ENCODE data around the gene FBXL15. TPM values are rescaled to one million over a fixed set of nuclear protein-coding genes. Genes with fewer than 3 reads are reported as not detected.

Gene FBXL15
- total and polyA plus RNA-seq, 2 of the 13 experiments (the other 11 are each of a cell fraction or from before 2014, with no cell fraction given): 4.3 to 8.3 TPM

DNA sequence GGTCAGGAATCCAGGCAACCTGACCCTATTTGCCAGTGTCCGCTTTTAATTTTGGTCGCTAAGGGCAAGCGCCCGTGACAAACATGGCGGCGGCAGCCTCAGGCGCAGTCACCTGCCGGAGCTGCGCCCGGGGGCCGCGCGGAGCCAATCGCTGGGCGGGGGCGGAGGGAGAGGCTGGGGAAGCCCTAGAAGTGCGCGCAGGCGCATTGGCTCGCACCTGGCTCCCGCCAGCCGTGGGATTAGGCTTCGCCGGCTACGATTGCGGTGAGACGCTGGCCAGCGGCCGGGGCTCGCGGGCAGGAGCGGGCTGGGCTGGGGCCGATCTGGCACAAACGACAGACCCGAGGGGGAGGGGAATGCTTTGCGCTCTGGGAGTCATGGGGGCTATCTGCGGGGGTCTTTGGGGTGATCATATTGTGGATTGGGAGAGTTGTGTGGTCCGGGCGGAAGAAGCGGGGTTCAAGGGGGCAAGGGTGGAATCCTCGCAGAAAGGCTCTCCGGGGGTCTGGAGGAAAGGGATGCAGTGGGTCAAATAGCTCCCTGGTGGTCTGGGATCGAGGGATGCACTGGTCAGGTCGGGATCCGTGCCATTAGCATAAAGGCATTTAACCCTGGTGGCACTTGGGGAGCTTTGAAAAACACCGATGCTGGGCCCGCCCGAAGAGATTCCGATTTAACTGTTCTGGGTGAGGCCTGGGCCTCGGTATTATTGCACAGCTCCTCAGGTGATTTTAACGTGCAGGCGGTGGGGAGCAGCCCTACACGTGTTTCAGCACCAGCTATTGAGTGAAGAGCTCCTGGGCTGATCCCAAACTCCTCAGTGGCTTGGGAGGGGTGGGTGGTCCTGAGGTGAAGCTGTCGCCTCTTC, 40.8 kb downstream of the FBXL15 start (continued):
- TF ChIP-seq REPIN1 (CRISPR knock-in tag; IDR thresholded peaks at IDR 0.05; ENCODE audit: borderline replicate concordance, low read depth): peak; percentile 59; the same call in 1 of the 2 replicates
- TF ChIP-seq, protein P1, sequence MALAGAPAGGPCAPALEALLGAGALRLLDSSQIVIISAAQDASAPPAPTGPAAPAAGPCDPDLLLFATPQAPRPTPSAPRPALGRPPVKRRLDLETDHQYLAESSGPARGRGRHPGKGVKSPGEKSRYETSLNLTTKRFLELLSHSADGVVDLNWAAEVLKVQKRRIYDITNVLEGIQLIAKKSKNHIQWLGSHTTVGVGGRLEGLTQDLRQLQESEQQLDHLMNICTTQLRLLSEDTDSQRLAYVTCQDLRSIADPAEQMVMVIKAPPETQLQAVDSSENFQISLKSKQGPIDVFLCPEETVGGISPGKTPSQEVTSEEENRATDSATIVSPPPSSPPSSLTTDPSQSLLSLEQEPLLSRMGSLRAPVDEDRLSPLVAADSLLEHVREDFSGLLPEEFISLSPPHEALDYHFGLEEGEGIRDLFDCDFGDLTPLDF (CRISPR knock-in tag; IDR thresholded peaks at IDR 0.05): peak; percentile 65; the same call in 1 of the 2 replicates
- TF ChIP-seq, protein P2, sequence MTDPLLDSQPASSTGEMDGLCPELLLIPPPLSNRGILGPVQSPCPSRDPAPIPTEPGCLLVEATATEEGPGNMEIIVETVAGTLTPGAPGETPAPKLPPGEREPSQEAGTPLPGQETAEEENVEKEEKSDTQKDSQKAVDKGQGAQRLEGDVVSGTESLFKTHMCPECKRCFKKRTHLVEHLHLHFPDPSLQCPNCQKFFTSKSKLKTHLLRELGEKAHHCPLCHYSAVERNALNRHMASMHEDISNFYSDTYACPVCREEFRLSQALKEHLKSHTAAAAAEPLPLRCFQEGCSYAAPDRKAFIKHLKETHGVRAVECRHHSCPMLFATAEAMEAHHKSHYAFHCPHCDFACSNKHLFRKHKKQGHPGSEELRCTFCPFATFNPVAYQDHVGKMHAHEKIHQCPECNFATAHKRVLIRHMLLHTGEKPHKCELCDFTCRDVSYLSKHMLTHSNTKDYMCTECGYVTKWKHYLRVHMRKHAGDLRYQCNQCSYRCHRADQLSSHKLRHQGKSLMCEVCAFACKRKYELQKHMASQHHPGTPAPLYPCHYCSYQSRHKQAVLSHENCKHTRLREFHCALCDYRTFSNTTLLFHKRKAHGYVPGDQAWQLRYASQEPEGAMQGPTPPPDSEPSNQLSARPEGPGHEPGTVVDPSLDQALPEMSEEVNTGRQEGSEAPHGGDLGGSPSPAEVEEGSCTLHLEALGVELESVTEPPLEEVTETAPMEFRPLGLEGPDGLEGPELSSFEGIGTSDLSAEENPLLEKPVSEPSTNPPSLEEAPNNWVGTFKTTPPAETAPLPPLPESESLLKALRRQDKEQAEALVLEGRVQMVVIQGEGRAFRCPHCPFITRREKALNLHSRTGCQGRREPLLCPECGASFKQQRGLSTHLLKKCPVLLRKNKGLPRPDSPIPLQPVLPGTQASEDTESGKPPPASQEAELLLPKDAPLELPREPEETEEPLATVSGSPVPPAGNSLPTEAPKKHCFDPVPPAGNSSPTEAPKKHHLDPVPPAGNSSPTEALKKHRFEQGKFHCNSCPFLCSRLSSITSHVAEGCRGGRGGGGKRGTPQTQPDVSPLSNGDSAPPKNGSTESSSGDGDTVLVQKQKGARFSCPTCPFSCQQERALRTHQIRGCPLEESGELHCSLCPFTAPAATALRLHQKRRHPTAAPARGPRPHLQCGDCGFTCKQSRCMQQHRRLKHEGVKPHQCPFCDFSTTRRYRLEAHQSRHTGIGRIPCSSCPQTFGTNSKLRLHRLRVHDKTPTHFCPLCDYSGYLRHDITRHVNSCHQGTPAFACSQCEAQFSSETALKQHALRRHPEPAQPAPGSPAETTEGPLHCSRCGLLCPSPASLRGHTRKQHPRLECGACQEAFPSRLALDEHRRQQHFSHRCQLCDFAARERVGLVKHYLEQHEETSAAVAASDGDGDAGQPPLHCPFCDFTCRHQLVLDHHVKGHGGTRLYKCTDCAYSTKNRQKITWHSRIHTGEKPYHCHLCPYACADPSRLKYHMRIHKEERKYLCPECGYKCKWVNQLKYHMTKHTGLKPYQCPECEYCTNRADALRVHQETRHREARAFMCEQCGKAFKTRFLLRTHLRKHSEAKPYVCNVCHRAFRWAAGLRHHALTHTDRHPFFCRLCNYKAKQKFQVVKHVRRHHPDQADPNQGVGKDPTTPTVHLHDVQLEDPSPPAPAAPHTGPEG (CRISPR knock-in tag; IDR thresholded peaks at IDR 0.05): 0 out of 2 replicates have a peak, but pooled peaks have one; percentile 17
- no peak for TF ChIP-seq SYNCRIP (IDR thresholded peaks at IDR 0.05; ENCODE audit: insufficient read depth, low read depth, low read length)
- TF ChIP-seq ETV5 (CRISPR knock-in tag; IDR thresholded peaks at IDR 0.05; ENCODE audit: borderline replicate concordance): peak; percentile 51; the same call in 1 of the 2 replicates
- peak; percentile 74; the same call in 1 of the 2 replicates for TF ChIP-seq SALL1 (CRISPR knock-in tag; IDR thresholded peaks at IDR 0.05)
- no peak for TF ChIP-seq SIX1 (CRISPR knock-in tag; IDR thresholded peaks at IDR 0.05; ENCODE audit: borderline replicate concordance)
- TF ChIP-seq RBM39 (IDR thresholded peaks at IDR 0.05; ENCODE audit: low read depth, low read length, poor library complexity, severe bottlenecking): peak; percentile 72
- peak; percentile 79; the same call in 1 of the 2 replicates for TF ChIP-seq ZNF670 (CRISPR knock-in tag; IDR thresholded peaks at IDR 0.05; ENCODE audit: borderline replicate concordance)
- TF ChIP-seq ZFY (CRISPR knock-in tag; IDR thresholded peaks at IDR 0.05): peak; percentile 25; the same call in 1 of the 2 replicates
- TF ChIP-seq, protein P3, sequence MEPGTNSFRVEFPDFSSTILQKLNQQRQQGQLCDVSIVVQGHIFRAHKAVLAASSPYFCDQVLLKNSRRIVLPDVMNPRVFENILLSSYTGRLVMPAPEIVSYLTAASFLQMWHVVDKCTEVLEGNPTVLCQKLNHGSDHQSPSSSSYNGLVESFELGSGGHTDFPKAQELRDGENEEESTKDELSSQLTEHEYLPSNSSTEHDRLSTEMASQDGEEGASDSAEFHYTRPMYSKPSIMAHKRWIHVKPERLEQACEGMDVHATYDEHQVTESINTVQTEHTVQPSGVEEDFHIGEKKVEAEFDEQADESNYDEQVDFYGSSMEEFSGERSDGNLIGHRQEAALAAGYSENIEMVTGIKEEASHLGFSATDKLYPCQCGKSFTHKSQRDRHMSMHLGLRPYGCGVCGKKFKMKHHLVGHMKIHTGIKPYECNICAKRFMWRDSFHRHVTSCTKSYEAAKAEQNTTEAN (CRISPR knock-in tag; conservative IDR thresholded peaks at IDR 0.05): no peak
- TF ChIP-seq AKAP8 (CRISPR knock-in tag; IDR thresholded peaks at IDR 0.05): 0 out of 2 replicates have a peak, but pooled peaks have one; percentile 59
- TF ChIP-seq ATF1 (CRISPR knock-in tag; IDR thresholded peaks at IDR 0.05): peak; percentile 59; the same call in 1 of the 2 replicates
- peak; percentile 68 for TF ChIP-seq PHF20 (CRISPR knock-in tag; IDR thresholded peaks at IDR 0.05)
- TF ChIP-seq MED1 (CRISPR knock-in tag; IDR thresholded peaks at IDR 0.05): 0 out of 2 replicates have a peak, but pooled peaks have one; percentile 28
- TF ChIP-seq ZBTB21 (CRISPR knock-in tag; IDR thresholded peaks at IDR 0.05): no peak
- TF ChIP-seq, protein P4, sequence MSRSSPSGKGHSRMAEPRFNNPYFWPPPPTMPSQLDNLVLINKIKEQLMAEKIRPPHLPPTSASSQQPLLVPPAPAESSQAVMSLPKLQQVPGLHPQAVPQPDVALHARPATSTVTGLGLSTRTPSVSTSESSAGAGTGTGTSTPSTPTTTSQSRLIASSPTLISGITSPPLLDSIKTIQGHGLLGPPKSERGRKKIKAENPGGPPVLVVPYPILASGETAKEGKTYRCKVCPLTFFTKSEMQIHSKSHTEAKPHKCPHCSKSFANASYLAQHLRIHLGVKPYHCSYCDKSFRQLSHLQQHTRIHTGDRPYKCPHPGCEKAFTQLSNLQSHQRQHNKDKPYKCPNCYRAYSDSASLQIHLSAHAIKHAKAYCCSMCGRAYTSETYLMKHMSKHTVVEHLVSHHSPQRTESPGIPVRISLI (CRISPR knock-in tag; IDR thresholded peaks at IDR 0.05; ENCODE audit: borderline replicate concordance): peak; percentile 47; the same call in 1 of the 2 replicates
- 0 out of 2 replicates have a peak, but pooled peaks have one; percentile 32 for TF ChIP-seq ZBTB38 (CRISPR knock-in tag; IDR thresholded peaks at IDR 0.05)
- no peak for TF ChIP-seq ZNF615 (CRISPR knock-in tag; IDR thresholded peaks at IDR 0.05; ENCODE audit: borderline replicate concordance)

All from HepG2 (cell line).